ENCODE measurements around the gene EN2.

- TF ChIP-seq CTCF (conservative IDR thresholded peaks at IDR 0.05; ENCODE audit: low read length) (no peak), EZH2phosphoT487 (IDR thresholded peaks at IDR 0.05; ENCODE audit: borderline replicate concordance, low read depth, low read length) (no peak)
These were observed 30.4 kb upstream of the EN2 start for GRCh38 chr7:155427411-155428038.

All from OCI-LY7 (cell line).